ENCODE measurements around the gene ZNF823.

ZNF823 gene

DNA sequence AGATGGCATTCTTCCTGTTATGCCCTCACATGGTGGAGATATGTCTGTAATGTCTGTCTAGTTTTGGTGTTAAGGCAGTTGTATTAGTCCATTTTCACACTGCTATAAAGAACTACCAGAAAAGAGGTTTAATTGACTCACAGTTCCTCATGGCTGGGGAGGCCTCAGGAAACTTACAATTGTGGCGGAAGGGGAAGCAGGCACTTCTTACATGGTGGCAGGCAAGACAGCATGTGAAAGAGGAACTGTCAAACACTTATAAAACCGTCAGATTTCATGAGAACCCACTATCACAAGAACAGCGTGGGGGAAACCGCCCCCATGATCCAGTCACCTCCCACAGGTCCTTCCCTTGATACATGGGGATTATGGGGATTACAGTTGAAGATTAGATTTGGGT is 31.2 kb upstream of the ZNF823 start:
- TF ChIP-seq, protein P1, sequence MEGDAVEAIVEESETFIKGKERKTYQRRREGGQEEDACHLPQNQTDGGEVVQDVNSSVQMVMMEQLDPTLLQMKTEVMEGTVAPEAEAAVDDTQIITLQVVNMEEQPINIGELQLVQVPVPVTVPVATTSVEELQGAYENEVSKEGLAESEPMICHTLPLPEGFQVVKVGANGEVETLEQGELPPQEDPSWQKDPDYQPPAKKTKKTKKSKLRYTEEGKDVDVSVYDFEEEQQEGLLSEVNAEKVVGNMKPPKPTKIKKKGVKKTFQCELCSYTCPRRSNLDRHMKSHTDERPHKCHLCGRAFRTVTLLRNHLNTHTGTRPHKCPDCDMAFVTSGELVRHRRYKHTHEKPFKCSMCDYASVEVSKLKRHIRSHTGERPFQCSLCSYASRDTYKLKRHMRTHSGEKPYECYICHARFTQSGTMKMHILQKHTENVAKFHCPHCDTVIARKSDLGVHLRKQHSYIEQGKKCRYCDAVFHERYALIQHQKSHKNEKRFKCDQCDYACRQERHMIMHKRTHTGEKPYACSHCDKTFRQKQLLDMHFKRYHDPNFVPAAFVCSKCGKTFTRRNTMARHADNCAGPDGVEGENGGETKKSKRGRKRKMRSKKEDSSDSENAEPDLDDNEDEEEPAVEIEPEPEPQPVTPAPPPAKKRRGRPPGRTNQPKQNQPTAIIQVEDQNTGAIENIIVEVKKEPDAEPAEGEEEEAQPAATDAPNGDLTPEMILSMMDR (IDR thresholded peaks at IDR 0.05; ENCODE audit: low read depth, low read length): no peak

DNA sequence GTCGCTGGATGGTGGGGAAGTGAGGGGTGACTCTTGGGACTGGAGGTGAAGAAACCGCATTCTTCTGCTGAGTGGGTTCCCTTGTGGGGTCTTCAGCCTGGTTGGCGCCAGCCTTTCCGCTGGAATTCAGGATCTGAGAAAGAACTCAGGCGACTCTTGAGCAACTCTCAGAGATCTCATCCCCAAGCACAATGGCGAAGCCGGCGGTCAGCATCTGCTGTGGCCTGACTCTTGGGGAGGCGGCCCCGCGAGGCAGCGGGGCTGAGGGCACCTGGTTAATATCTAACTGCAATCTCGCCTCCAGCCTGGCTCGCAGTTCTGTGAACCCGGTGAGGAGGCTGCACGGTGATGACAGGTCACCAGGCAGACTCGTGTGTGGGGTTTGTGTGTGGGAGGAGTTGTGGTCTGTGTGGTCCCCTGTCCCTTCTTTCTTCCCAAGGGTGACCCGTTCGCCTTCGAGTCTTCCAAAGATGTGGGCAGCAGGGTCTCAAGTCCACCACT is 28.9 kb upstream of the ZNF823 start:
- DNase-seq (ENCODE audit: extremely low read depth, low read depth): no peak
- TF ChIP-seq, protein P1 (IDR thresholded peaks at IDR 0.05; ENCODE audit: low read depth, low read length): no peak

More for the DNA sequence above, 31.2 kb upstream of the ZNF823 start:
- no peak for DNase-seq (ENCODE audit: extremely low read depth, low read depth)

DNA sequence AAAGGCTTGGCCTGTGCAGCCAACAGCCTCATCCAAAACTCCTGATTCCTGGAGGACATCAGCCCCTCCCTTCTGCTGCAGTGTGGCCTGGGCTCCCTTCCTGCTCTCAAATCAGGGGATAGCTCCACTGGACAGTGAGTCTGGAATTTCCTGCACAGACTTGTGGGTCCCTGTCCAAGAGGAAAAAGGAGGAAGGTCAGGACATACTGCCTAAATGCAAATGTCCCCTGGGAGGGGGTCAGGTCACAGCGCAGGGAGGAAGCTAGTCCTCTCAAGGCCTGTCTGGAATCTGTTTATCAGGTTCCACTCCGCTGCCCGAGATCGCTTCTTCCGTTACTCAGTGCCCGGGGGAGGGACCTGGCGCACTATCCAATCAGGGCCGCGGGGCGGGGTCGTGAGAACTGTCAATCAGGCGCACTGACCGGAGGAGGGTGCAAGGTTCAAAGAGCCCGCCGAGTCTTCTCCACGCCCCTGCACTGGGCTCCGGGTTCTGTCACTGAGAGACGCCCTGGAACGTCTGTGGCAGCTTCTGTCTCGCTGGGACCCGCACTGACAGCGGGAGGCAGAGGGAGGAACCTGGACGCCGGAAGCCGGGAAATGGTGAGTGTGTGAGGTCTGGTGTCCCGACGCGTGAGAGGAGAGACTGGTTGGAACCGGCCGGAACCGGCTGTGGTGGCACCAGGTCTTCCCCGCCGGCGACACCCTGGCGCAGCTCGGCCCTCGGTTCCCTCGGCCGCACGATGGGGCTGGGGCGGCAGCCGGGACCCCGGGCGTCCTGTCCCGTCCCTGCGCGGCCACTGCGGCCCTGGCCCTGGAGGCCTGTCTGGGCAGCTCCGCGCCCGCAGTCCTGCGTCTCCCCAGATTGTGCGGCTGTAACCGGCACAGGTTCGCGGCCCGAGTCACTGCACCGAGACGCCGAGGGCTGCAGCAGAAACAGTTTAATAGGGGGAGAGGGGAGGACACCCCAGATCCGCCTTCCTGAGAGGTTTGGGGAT is 28.1 kb upstream of the ZNF823 start, which contains the start of gene ZNF441:
TSS of gene ZNF441 (plus strand) at position 404 of the 995 bp plus-strand sequence. CDS start at position 598, 194 bp downstream.
- peak; percentile 84 for DNase-seq (ENCODE audit: extremely low read depth, low read depth)
- TF ChIP-seq, protein P1 (IDR thresholded peaks at IDR 0.05; ENCODE audit: low read depth, low read length): no peak

DNA sequence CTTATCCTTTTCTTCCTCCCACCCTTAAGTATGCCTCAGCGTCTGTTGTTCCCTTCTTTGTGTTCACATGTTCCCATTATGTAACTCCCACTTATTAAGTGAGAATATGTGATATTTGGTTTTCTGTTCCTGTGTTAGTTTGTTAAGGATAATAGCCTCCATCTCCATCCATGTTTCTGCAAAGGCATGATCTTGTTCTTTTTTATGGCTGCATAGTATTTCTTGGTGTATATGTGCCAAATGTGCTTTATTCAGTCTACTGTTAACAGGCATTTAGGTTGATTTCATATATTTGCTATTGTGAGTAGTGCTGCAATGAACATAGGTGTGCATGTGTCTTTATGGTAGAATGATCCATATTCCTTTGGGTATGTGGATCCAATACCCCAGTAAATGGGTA is 24.9 kb upstream of the ZNF823 start:
- TF ChIP-seq, protein P1 (IDR thresholded peaks at IDR 0.05; ENCODE audit: low read depth, low read length): no peak

DNA sequence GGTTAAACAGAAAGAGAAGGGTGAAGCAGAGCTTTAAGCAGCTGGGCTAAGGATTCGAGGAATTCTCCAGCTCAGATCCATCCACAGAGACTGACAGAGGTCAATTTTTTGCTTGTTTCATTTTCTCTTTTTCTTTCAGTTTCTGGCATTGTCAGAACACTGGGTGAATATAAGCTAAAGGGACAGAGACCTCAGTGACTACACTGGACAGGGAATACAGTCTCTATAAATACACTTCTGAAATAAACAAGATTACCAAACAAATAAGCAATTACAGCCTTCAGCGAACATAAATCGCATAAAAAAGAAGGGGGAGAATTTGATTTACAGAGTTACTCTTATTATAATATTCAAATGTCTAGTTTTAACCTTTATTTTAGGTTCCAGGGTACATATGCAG is 24.4 kb upstream of the ZNF823 start:
- DNase-seq (ENCODE audit: extremely low read depth, low read depth): no peak
- TF ChIP-seq, protein P1 (IDR thresholded peaks at IDR 0.05; ENCODE audit: low read depth, low read length): no peak

More for the DNA sequence above, 24.9 kb upstream of the ZNF823 start:
- DNase-seq (ENCODE audit: extremely low read depth, low read depth): no peak

DNA sequence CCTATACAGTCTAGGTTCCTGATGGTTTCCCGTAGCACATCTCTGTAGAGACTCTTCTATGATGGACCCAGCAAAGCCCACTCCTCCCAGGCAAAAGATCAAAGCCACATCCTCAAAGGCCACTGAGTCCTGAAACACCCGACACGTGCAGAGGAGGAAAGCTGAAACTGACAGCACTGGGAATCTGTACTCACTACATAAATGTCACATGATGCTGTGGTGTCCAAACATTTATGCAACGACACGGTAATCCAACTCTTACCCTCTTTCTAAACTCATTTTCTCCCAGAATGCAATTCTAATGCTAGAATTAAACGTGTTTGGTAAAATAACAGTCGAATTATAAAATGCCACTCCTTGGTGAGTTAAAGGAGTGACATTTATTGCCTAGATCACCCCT is 21.1 kb upstream of the ZNF823 start:
- DNase-seq (ENCODE audit: extremely low read depth, low read depth): no peak
- TF ChIP-seq, protein P1 (IDR thresholded peaks at IDR 0.05; ENCODE audit: low read depth, low read length): no peak

DNA sequence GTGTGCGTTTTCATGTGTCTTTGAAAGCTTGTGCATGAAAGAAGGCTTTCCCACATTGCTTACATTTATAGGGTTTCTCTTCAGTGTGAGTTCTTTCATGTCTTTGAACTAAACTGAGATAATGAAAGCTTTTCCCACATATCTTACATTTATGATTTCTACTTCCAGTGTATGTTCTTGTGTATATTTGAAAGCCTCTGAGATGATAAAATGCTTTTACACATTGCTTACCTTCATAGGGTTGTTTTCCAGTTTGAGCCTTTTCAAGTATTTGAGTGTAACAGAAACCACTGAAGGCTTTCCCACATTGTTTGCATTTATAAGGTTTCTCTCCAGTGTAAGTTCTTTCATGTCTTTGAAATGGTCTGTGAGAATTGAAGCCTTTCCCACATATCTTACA is 18.2 kb upstream of the ZNF823 start:
- DNase-seq (ENCODE audit: extremely low read depth, low read depth): no peak
- TF ChIP-seq, protein P1 (IDR thresholded peaks at IDR 0.05; ENCODE audit: low read depth, low read length): no peak

Data from AG09319 (cell line).